ENCODE results near the gene PAPPA. TPM values are rescaled to one million over a fixed set of nuclear protein-coding genes. Genes with fewer than 3 reads are reported as not detected.

The PAPPA gene
- total and polyA plus RNA-seq, 12 donors, result 0.22 to 23.9 (median 5.7) TPM

- H3K4me1 ChIP-seq (replicated peaks in 1 of 2), result no peaks in the 10 kb centered on the region
- TF ChIP-seq POLR2A (IDR thresholded peaks at IDR 0.05), result no peak
- TF ChIP-seq, protein P1, sequence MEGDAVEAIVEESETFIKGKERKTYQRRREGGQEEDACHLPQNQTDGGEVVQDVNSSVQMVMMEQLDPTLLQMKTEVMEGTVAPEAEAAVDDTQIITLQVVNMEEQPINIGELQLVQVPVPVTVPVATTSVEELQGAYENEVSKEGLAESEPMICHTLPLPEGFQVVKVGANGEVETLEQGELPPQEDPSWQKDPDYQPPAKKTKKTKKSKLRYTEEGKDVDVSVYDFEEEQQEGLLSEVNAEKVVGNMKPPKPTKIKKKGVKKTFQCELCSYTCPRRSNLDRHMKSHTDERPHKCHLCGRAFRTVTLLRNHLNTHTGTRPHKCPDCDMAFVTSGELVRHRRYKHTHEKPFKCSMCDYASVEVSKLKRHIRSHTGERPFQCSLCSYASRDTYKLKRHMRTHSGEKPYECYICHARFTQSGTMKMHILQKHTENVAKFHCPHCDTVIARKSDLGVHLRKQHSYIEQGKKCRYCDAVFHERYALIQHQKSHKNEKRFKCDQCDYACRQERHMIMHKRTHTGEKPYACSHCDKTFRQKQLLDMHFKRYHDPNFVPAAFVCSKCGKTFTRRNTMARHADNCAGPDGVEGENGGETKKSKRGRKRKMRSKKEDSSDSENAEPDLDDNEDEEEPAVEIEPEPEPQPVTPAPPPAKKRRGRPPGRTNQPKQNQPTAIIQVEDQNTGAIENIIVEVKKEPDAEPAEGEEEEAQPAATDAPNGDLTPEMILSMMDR (IDR thresholded peaks at IDR 0.05), result no peak
- DNase-seq, result no peak
- H3K36me3 ChIP-seq (replicated peaks in 1 of 2), result no peaks in the 10 kb centered on the region
- no peak overlapping the region for H3K27ac ChIP-seq
- WGBS, 4 donors, result 75 to 81% (median 79%) methylated on average over 11 of the region's 11 CpGs
- intact Hi-C loops (cut with DNase I), result no loop called here
- H3K9me3 ChIP-seq (replicated peaks in 1 of 3), result no peaks in the 10 kb centered on the region
- H3K27me3 ChIP-seq, result no peaks in the 10 kb centered on the region
- no peak overlapping the region for H3K4me3 ChIP-seq
Observed at GRCh38 chr9:116219686-116220085, 66.1 kb downstream of the PAPPA start.

GRCh38 chr9:116223926-116224325, 70.3 kb downstream of the PAPPA start:
- no peak for DNase-seq
- H3K27me3 ChIP-seq, result no peaks in the 10 kb centered on the region
- no peaks in the 10 kb centered on the region for H3K4me1 ChIP-seq (replicated peaks in 1 of 2)
- no peak overlapping the region for H3K27ac ChIP-seq
- H3K9me3 ChIP-seq (replicated peaks in 1 of 3), result no peaks in the 10 kb centered on the region
- WGBS, 4 donors, result 44 to 56% (median 55%) methylated on average over 3 of the region's 3 CpGs
- TF ChIP-seq, protein P1 (IDR thresholded peaks at IDR 0.05), result no peak
- no peak for TF ChIP-seq POLR2A (IDR thresholded peaks at IDR 0.05)
- no peak overlapping the region for H3K4me3 ChIP-seq
- intact Hi-C loops (cut with DNase I), result no loop called here
- no peaks in the 10 kb centered on the region for H3K36me3 ChIP-seq (replicated peaks in 1 of 2)

DNA sequence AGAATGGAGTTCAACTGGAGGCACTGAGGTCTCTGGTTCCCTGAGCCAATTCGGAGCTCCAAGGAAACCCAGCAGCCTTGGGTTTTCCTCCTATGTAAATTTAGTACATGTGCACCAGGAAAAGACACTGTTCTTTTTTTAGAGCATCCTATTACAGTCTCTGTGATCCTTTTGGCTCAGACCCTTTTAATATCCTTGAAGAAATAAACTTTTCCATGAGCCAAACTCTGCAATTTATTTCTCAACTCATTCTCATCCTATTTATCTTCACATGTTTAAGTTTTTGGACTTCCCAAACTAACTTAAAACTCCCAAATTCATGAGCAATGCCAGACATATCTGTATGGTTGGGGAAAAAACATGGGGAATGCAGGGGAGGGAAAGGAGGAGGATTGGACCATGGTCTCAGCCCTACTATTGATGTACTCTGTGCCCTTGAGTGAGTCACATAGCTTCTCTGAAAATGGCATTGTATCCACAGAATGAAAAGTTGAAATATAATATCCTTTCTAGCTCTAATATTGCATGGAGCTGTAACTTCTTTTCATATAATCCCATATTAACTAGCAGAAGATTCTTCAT, 76.6 kb downstream of the PAPPA start:
- H3K27me3 ChIP-seq, result no peaks in the 10 kb centered on the region
- H3K27ac ChIP-seq, result no peak overlapping the region
- H3K4me3 ChIP-seq, result no peak overlapping the region
- WGBS, 4 donors, result 0 to 22% (median 17%) methylated on average over 1 of the region's 1 CpG
- no peaks in the 10 kb centered on the region for H3K36me3 ChIP-seq (replicated peaks in 1 of 2)
- intact Hi-C loops (cut with DNase I), result no loop called here
- H3K9me3 ChIP-seq (replicated peaks in 1 of 3), result no peaks in the 10 kb centered on the region
- TF ChIP-seq, protein P1 (IDR thresholded peaks at IDR 0.05), result no peak
- no peak for TF ChIP-seq POLR2A (IDR thresholded peaks at IDR 0.05)
- no peak for DNase-seq
- no peaks in the 10 kb centered on the region for H3K4me1 ChIP-seq (replicated peaks in 1 of 2)

GRCh38 chr9:116232424-116233159, 79.0 kb downstream of the PAPPA start:
- no peak for TF ChIP-seq POLR2A (IDR thresholded peaks at IDR 0.05)
- TF ChIP-seq, protein P1 (IDR thresholded peaks at IDR 0.05), result no peak
- intact Hi-C loops (cut with DNase I), result no loop called here
- Histone ChIP-seq H3K4me1 (replicated peaks in 1 of 2) (no peaks in the 10 kb centered on the region), H3K36me3 (replicated peaks in 1 of 2) (no peaks in the 10 kb centered on the region), H3K27me3 (no peaks in the 10 kb centered on the region), H3K4me3 (no peak overlapping the region), H3K27ac (no peak overlapping the region), H3K9me3 (replicated peaks in 1 of 3) (no peaks in the 10 kb centered on the region)
- WGBS, 4 donors, result 69 to 83% (median 74%) methylated on average over 5 of the region's 5 CpGs
- no peak for DNase-seq

Data from adrenal gland (tissue), 12 donors.